HUES64 (cell line): ENCODE measurements around the gene RPL35.

ENCODE experiments used
- H3K27ac ChIP-seq: 2 replicates; pipeline ENCODE4 v1.7.0; 2013; ENCODE audit warnings: low read depth, low read length, inconsistent platforms
- H3K27me3 ChIP-seq: 2 replicates; pipeline ENCODE4 v1.6.1; 2013; ENCODE audit warnings: mild to moderate bottlenecking, low read length; ENCODE audit not compliant: insufficient read depth
- H3K36me3 ChIP-seq: 2 replicates; pipeline ENCODE4 v1.6.1; 2013; ENCODE audit warnings: mild to moderate bottlenecking, low read length; ENCODE audit not compliant: insufficient read depth
- H3K4me1 ChIP-seq: 2 replicates; pipeline ENCODE4 v1.6.1; 2013; ENCODE audit warnings: mild to moderate bottlenecking, low read length, moderate library complexity; ENCODE audit not compliant: insufficient read depth
- H3K4me3 ChIP-seq: 2 replicates; pipeline ENCODE4 v1.5.1; 2013; ENCODE audit warnings: mild to moderate bottlenecking, low read length, moderate library complexity
- H3K9ac ChIP-seq: 2 replicates; pipeline ENCODE4 v1.6.1; 2013; ENCODE audit warnings: mild to moderate bottlenecking, low read depth, low read length
- H3K9me3 ChIP-seq: 2 replicates; pipeline ENCODE4 v1.6.1; 2013; ENCODE audit warnings: low read depth, low read length; ENCODE audit not compliant: insufficient read depth
- WGBS: fragments of 150-250, 120-280 bp; methylation state at CpG from one replicate; pipeline ENCODE4 v1.1.7; 2013; ENCODE audit warnings: missing lambda C conversion rate; 5-methylcytosine and 5-hydroxymethylcytosine counted together

RPL35 gene

DNA sequence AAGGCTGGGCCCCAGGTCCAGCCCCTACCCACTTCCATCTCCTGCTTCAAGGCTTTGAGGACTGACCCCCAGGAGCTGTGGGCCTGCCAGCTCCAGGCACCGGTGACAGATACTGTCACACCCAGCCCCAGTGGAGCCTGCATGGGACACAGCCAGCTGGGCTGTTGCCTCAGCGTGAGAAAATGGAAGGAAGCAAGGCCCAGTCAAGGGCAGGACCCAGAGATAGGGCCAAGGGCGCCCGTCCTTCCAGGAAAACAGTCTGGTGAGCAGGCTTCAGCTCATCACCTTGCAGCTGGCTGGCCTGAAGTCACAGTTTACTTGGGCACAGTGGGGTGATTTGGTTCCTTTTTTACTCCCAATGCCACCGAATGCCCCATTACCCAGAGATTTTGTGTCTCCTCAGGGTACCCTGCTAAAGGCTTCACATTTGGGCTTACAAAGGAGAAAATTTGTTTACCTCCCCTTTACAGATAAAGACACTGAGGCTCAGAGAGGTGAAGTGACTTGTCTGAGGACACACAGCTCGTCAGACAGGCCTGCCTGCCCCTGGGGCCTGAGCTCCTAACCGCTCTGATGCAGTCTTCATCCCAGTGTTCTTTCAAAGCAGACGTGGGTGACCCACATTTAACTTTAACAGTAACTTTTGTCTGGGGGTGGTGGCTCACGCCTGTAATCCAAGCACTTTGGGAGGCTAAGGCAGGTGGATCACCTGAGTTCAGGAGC is 30.0 kb downstream of the RPL35 start:
- no peak overlapping the region for H3K4me3 ChIP-seq
- no peaks in the 10 kb centered on the region for H3K9me3 ChIP-seq
- H3K27ac ChIP-seq: no peak overlapping the region
- H3K9ac ChIP-seq: no peak overlapping the region
- H3K36me3 ChIP-seq: no peaks in the 10 kb centered on the region
- WGBS: 92% methylated on average over 9 of the region's 9 CpGs
- no peaks in the 10 kb centered on the region for H3K27me3 ChIP-seq
- H3K4me1 ChIP-seq: peaks cover 8% of the 10 kb centered on the region

DNA sequence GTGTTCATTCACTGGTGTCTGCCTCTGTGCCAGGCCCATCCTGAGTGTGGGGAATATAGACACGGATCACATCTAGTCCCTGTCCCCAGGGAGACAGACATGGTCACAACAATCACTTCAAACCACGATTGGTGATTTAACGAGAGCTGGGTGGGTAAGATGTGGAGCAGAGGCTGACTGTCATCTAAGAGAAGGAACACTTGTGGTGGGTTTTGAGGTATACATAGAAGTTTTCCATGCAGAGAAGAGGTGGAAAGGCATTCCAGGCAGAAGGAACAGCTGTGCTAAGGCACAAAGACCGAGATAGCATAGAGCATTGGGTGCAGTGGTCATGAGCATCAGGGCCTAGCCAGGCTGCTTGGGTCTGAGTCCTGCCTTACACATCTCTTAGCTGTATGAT is 31.2 kb downstream of the RPL35 start:
- H3K9ac ChIP-seq: no peak overlapping the region

DNA sequence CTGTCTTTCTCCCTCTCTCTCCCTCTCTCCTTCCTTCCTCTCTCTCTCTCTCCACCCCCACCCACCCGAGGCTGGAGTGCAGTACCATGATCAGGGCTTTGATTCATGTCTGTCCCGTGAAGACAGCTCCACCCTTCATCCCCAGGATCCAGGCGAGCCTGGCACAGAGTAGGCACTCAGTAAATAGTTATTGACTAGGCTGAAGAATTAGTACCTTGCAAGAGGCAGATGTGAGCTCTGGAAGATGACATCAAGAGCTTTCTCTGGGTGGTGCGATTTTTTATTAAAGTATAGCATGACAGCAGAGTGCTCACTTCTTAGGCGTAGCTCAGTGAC is 32.5 kb downstream of the RPL35 start:
- Histone ChIP-seq H3K9me3 (0 out of 2 replicates have a peak, but pooled peaks cover 4% of the 10 kb centered on the region), H3K27me3 (no peaks in the 10 kb centered on the region)

More for the DNA sequence above, 31.2 kb downstream of the RPL35 start:
- no peaks in the 10 kb centered on the region for H3K27me3 ChIP-seq
- H3K4me3 ChIP-seq: no peak overlapping the region
- H3K4me1 ChIP-seq: peaks cover 8% of the 10 kb centered on the region
- H3K9me3 ChIP-seq: 0 out of 2 replicates have a peak, but pooled peaks cover 4% of the 10 kb centered on the region
- H3K27ac ChIP-seq: no peak overlapping the region
- no peaks in the 10 kb centered on the region for H3K36me3 ChIP-seq
- WGBS: 70% methylated on average over 4 of the region's 4 CpGs

DNA sequence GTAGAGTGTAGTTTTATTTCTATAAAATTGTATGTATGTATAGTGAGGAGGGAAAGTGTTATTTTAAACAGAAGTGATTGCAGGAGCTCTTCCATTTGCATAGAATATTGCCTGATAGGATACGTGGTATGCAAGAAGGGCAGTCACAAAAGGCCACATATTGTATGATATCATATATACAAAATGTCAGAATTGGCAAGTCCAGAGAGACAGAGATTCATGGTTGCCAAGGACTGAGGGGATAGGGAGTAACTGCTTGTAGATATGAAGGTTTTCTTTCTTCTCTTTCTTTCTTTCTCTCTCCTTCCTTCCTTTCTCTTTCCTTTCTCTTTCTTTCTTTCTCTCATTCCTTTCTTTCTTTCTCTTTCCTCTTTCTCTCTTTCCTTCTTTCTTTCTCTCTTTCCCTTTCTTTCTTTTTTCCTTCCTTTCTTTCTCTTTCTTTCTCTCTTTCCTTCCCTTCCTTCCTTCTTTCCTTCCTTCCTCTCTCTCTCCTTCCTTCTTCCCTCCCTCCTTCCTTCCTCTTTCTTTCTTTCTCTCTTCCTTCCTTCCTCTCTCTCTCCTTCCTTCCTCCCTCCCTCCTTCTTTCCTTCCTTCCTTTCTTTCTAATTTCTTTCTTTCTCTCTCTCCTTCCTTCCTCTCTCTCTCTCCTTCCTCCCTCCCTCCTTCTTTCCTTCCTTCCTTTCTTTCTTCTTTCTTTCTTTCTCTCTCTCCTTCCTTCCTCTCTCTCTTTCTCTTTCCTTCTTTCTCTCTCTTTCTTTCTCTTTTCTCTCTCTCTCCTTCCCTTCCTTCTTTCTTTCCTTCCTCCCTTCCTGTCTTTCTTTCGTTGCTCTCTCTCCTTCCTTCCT is 33.0 kb downstream of the RPL35 start:
- no peak overlapping the region for H3K27ac ChIP-seq
- 0 out of 2 replicates have a peak, but pooled peaks cover 4% of the 10 kb centered on the region for H3K9me3 ChIP-seq
- H3K9ac ChIP-seq: no peak overlapping the region
- H3K36me3 ChIP-seq: no peaks in the 10 kb centered on the region
- no peaks in the 10 kb centered on the region for H3K27me3 ChIP-seq
- H3K4me3 ChIP-seq: no peak overlapping the region
- peaks cover 8% of the 10 kb centered on the region for H3K4me1 ChIP-seq
- WGBS: 68% methylated on average over 2 of the region's 2 CpGs

More for the DNA sequence above, 32.5 kb downstream of the RPL35 start:
- Histone ChIP-seq H3K4me1 (peaks cover 8% of the 10 kb centered on the region), H3K9ac (no peak overlapping the region), H3K4me3 (no peak overlapping the region), H3K36me3 (no peaks in the 10 kb centered on the region), H3K27ac (no peak overlapping the region)
- WGBS: 55% methylated on average over 5 of the region's 5 CpGs

DNA sequence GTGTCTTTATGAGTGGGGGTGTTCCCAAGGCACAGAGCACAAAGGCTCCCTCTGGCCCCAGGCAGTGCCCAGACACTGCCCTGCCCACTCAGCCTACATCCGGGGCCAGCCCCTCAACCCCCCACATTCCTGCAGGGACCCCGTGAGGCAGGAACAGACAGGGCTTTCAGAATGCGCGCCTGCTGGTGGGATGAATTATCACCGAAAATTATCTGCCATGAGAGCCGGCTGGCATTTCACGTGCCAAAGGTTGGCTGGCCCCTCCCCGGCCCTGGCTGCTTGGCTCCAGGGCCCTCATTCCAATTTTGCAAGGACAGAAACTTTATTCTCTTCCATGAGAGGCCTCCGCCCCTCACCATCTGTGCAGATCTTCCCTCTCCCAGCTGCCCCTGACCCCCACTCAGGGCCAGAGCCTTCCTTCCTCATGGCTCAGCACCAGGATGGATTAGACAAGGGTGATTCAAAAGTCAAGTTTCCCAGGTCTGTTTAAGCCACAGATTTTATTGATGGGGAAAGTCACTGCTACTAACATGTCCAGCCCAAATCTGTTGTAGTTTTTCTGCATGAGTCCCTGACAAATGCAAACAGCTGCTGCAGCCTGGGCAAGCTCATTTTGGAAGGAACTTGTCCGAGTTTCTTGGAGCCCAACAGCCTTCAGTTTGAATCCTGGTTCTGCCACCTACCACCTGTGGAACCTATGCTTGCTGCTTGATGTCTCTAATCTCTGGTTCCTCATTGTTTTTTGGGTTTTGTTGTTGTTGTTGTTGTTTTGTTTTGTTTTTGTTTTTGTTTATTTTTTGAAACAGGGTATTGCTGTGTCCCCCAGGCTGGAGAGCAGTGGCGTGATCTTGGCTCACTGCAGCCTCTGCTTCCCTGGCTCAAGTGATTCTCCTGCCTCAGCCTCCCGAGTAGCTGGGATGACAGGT is 40.8 kb downstream of the RPL35 start:
- Histone ChIP-seq H3K9ac (no peak overlapping the region), H3K9me3 (no peaks in the 10 kb centered on the region), H3K27me3 (no peaks in the 10 kb centered on the region), H3K4me1 (peaks cover 5% of the 10 kb centered on the region; the same call in 1 of the 2 replicates), H3K36me3 (no peaks in the 10 kb centered on the region), H3K27ac (no peak overlapping the region), H3K4me3 (no peak overlapping the region)
- WGBS: 88% methylated on average over 12 of the region's 12 CpGs

DNA sequence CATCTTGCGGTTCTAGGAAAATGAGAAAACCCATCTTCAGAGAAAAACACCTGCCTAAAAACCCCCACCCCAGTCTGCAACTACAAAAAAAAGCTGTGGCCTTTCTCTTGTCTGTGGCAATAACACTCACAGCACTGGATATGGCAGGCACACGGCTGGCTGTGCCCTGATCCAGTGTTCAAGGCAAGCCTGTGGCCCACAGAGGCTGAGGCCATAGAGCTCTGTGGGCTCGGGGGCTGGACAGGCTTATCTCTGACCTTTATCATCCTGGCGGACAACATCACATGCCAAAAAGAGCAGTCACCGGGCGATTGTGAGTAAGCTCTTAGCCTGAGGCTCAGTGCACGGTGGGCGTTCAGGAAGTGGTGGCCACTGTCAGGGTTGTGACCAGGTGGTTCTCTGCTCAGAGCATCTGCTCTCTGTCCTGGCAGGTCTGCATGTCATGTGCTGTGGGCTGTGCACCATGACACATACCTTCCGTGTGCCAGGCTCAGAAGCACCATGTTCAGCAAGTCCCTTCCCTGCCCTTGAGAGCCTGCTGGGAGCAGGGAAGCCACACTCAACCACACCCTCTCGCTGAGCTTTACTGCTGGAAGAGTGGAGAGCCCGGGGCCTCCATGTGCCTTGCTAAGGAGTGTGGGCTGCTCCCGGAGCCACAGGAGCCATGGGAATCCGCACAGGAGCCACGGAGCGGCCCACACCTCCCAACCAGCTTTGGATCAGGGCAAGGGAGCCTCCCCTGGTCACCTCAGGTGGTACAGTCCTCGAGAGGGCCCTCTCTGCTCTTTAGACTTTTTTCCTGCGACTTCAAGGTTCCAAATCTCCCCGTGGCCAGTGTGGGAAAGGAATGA is 43.1 kb downstream of the RPL35 start:
- no peaks in the 10 kb centered on the region for H3K9me3 ChIP-seq
- no peak overlapping the region for H3K9ac ChIP-seq
- no peak overlapping the region for H3K27ac ChIP-seq
- H3K4me1 ChIP-seq: peaks cover 6% of the 10 kb centered on the region
- H3K36me3 ChIP-seq: no peaks in the 10 kb centered on the region
- no peak overlapping the region for H3K4me3 ChIP-seq
- H3K27me3 ChIP-seq: no peaks in the 10 kb centered on the region
- 79% methylated on average over 18 of the region's 18 CpGs for WGBS

DNA sequence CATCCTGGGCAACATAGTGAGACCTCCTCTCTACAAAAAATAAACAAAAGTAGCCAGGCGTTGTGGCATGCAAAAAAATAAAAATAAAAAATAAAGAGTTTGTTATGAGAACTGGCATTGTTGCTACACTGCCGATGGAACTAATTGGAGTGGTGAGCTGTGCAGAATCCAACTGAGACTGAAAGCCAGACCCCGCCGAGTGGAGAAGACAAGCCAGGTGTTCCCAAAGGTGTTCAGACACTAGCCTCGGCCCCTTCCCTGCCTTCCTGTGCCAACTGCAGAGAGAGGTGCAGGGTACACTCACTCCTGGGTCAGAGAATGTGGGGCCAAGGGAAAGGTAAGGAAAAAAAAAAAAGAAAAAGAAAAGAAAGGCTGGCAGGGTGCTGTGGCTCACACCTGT is 46.2 kb downstream of the RPL35 start:
- no peak overlapping the region for H3K27ac ChIP-seq

DNA sequence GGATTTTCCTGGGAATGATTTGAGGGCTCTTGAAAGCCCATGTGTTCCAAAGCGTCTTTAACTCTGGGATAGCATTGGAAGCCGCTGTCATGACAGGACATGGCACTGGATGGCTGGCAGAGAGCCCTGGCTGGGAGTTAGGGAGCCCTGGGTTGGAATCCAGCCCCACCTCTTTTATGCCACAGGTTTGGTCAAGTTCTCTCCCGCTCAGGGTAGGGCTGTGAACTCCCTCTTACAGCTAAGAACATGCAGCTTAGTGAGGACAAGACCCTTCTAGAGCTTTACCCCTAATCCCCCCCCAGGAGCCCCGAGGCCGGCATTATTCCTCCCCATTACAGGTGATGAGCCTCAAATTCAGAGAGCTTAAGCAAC is 47.6 kb downstream of the RPL35 start:
- H3K9me3 ChIP-seq: no peaks in the 10 kb centered on the region
- no peaks in the 10 kb centered on the region for H3K36me3 ChIP-seq
- peaks cover 32% of the 10 kb centered on the region for H3K4me1 ChIP-seq
- 89% methylated on average over 5 of the region's 5 CpGs for WGBS
- H3K9ac ChIP-seq: no peak overlapping the region
- H3K4me3 ChIP-seq: no peak overlapping the region
- no peaks in the 10 kb centered on the region for H3K27me3 ChIP-seq
- H3K27ac ChIP-seq: no peak overlapping the region

More for the DNA sequence above, 46.2 kb downstream of the RPL35 start:
- Histone ChIP-seq H3K9me3 (no peaks in the 10 kb centered on the region), H3K27me3 (no peaks in the 10 kb centered on the region), H3K4me3 (no peak overlapping the region), H3K9ac (no peak overlapping the region), H3K36me3 (no peaks in the 10 kb centered on the region), H3K4me1 (peaks cover 27% of the 10 kb centered on the region)
- WGBS: 95% methylated on average over 5 of the region's 5 CpGs

DNA sequence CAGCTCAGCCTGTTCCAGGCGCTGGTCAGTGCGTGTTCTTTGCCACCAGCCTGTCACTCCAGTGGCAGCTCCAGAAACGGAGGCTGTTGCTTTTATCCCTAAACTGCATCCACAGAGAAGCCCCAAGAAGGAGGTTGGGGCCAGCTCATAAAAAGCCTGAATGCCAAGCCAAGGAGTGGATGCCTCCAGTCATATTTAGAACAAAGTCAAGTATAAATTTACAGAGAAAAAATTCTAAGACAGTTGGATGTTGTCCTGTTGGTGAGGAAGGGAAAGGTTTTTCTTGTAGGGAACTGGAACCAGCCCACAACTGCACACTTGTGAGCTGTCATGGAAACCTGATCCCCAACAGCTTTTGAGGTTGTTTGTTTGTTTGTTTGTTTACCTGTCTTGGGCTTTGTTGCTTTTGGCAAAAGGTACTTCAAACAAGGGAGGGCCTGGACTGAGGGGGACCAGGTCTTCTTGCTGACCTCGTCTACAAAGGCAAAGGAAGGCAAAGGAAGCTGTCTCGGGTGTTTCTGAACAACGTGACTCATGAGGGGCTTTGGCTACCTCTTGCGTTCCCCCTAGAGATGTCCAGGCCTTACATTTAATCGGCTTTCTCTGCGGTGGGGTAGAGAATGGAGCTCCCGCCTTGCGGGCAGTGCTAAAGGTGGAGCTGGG is 48.1 kb downstream of the RPL35 start:
- Histone ChIP-seq H3K9ac (no peak overlapping the region), H3K27me3 (no peaks in the 10 kb centered on the region), H3K4me1 (peaks cover 30% of the 10 kb centered on the region), H3K36me3 (no peaks in the 10 kb centered on the region), H3K9me3 (no peaks in the 10 kb centered on the region), H3K27ac (no peak overlapping the region), H3K4me3 (no peak overlapping the region)
- 79% methylated on average over 11 of the region's 11 CpGs for whole genome bisulfite sequencing

DNA sequence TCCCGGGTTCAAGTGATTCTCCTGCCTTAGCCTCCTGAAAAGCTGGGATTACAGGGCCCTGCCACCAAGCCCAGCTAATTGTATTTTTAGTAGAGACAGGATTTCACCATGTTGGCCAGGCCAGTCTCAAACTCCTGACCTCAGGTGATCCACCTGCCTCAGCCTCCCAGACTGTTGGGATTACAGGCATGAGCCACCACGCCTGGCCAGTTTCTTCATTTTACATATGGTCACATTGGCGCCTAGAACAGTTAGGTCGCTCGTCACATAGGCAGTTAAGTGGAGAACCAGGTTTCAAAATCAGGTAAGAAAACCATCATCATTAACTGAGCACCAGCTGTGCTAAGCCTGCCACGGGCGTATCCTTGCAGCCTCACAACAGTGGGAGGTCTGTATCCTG is 48.7 kb downstream of the RPL35 start:
- Histone ChIP-seq H3K4me1 (peaks cover 28% of the 10 kb centered on the region), H3K27ac (no peak overlapping the region)

More for the DNA sequence above, 48.7 kb downstream of the RPL35 start:
- Histone ChIP-seq H3K36me3 (no peaks in the 10 kb centered on the region), H3K9me3 (no peaks in the 10 kb centered on the region), H3K9ac (no peak overlapping the region), H3K4me3 (no peak overlapping the region), H3K27me3 (no peaks in the 10 kb centered on the region)
- WGBS: 81% methylated on average over 7 of the region's 7 CpGs
